Right renal cortex interstitium (tissue), 3 donors: ENCODE results near the gene MAPK12. TPM values are rescaled to one million over a fixed set of nuclear protein-coding genes. Genes with fewer than 3 reads are reported as not detected.

Experiments
- DNase-seq, 3 donors: peaks; one replicate each; pipeline ENCODE4 v3.0.0-alpha.2; 2013; ENCODE audit warnings: low read depth in 3 of 3, low spot score in 2 of 3
- polyA plus RNA-seq, 3 donors: library from polyadenylated mRNA; unstranded; fragments of 120-200 nt; gene quantifications; one replicate each; pipeline ENCODE4 v1.2.1, GENCODE V29; 2013; ENCODE audit not compliant: insufficient read length in 3 of 3

MAPK12 gene
- polyA plus RNA-seq, 3 donors, result 9.1 to 10.9 (median 9.9) TPM

GRCh38 chr22:50269573-50269969 is 8.1 kb upstream of the MAPK12 start:
- no peak for DNase-seq

GRCh38 chr22:50268655-50269113 is 7.2 kb upstream of the MAPK12 start:
- no peak for DNase-seq

GRCh38 chr22:50267591-50268390 is 6.3 kb upstream of the MAPK12 start:
- DNase-seq, result no peak

- DNase-seq, result no peak
Measured at GRCh38 chr22:50266994-50267393, 5.5 kb upstream of the MAPK12 start.

- DNase-seq, result no peak
Measured at GRCh38 chr22:50264946-50265669, 3.6 kb upstream of the MAPK12 start.

GRCh38 chr22:50264104-50264745 is 2.7 kb upstream of the MAPK12 start:
- DNase-seq, result no peak

- DNase-seq, result no peak
Measured at GRCh38 chr22:50262973-50263617, 1.6 kb upstream of the MAPK12 start.

GRCh38 chr22:50262460-50262911 is 1.0 kb upstream of the MAPK12 start:
- DNase-seq, result no peak

- DNase-seq, result no peak
Measured at GRCh38 chr22:50260801-50261614, 475 bp downstream of the MAPK12 start.

GRCh38 chr22:50260434-50260800 is 1.1 kb downstream of the MAPK12 start:
- no peak for DNase-seq

- no peak for DNase-seq
Measured at GRCh38 chr22:50259302-50259701, 2.2 kb downstream of the MAPK12 start.

- DNase-seq, result no peak
Measured at GRCh38 chr22:50258361-50259292, 2.9 kb downstream of the MAPK12 start.

- no peak for DNase-seq
Measured at GRCh38 chr22:50257451-50258360, 3.8 kb downstream of the MAPK12 start.

GRCh38 chr22:50257041-50257440 is 4.4 kb downstream of the MAPK12 start:
- DNase-seq, result no peak

GRCh38 chr22:50256258-50256862 is 5.1 kb downstream of the MAPK12 start:
- DNase-seq, result no peak

GRCh38 chr22:50255607-50256006 is 5.9 kb downstream of the MAPK12 start:
- DNase-seq, result no peak

GRCh38 chr22:50255099-50255498 is 6.4 kb downstream of the MAPK12 start:
- DNase-seq, result no peak

- no peak for DNase-seq
Measured at GRCh38 chr22:50253941-50254340, 7.5 kb downstream of the MAPK12 start.
